ENCODE measurements around the gene PNRC2.
"Not testable (repeated sequence)": the region's sequence is repeated elsewhere in the genome, so short reads cannot be mapped to it uniquely, and the experiment has no call there.

PNRC2 gene

GRCh38 chr1:23995431-23995837, 35.8 kb downstream of the PNRC2 start:
- DNase-seq = no peak

GRCh38 chr1:23996700-23997229, 37.1 kb downstream of the PNRC2 start:
- no peak for DNase-seq

- DNase-seq = no peak
These were observed 38.2 kb downstream of the PNRC2 start for GRCh38 chr1:23997812-23998211.

GRCh38 chr1:23999156-23999671, 39.6 kb downstream of the PNRC2 start:
- no peak for DNase-seq

- no peak for DNase-seq
These were observed 43.1 kb downstream of the PNRC2 start for GRCh38 chr1:24002695-24003094.

GRCh38 chr1:24003331-24003972, 43.8 kb downstream of the PNRC2 start:
- no peak for DNase-seq

GRCh38 chr1:24004132-24004531, 44.5 kb downstream of the PNRC2 start:
- DNase-seq = no peak

- no peak for DNase-seq
These were observed 45.5 kb downstream of the PNRC2 start for GRCh38 chr1:24005163-24005562.

- no peak for DNase-seq
These were observed 47.5 kb downstream of the PNRC2 start for GRCh38 chr1:24007079-24007478.

GRCh38 chr1:24008574-24009184, 49.1 kb downstream of the PNRC2 start:
- not testable (repeated sequence) for DNase-seq

GRCh38 chr1:24009406-24009805, 49.8 kb downstream of the PNRC2 start:
- no peak for DNase-seq

GRCh38 chr1:24010650-24011049, 51.0 kb downstream of the PNRC2 start:
- no peak for DNase-seq

- DNase-seq = not testable (repeated sequence)
These were observed 53.2 kb downstream of the PNRC2 start for GRCh38 chr1:24012878-24013277.
